ENCODE data around the gene UGT3A1. TPM values are rescaled to one million over a fixed set of nuclear protein-coding genes. Genes with fewer than 3 reads are reported as not detected.

Gene UGT3A1
- total RNA-seq, 4 donors from 2014 or later: not detected

GRCh38 chr5:36017622-36018021, 26.4 kb upstream of the UGT3A1 start:
- DNase-seq: no peak
- Histone ChIP-seq H3K4me1 (no peaks in the 10 kb centered on the region), H3K9me3 (no peaks in the 10 kb centered on the region), H3K36me3 (no peaks in the 10 kb centered on the region), H3K27me3 (no peaks in the 10 kb centered on the region), H3K4me3 (no peak overlapping the region), H3K27ac (no peak overlapping the region)
- intact Hi-C loops (cut with DNase I; ENCODE audit: low total_unique reads): no loop called here
- TF ChIP-seq POLR2A (IDR thresholded peaks at IDR 0.05) (no peak), CTCF (IDR thresholded peaks at IDR 0.05) (no peak)

- DNase-seq: no peak
- Histone ChIP-seq H3K36me3 (no peaks in the 10 kb centered on the region), H3K9me3 (no peaks in the 10 kb centered on the region), H3K27me3 (no peaks in the 10 kb centered on the region), H3K27ac (no peak overlapping the region), H3K4me1 (no peaks in the 10 kb centered on the region), H3K4me3 (no peak overlapping the region)
- intact Hi-C loops (cut with DNase I; ENCODE audit: low total_unique reads): no loop called here
- TF ChIP-seq POLR2A (IDR thresholded peaks at IDR 0.05) (no peak), CTCF (IDR thresholded peaks at IDR 0.05) (no peak)
Observed at GRCh38 chr5:36017004-36017403, 25.8 kb upstream of the UGT3A1 start.

GRCh38 chr5:36013182-36013581, 22.0 kb upstream of the UGT3A1 start:
- Histone ChIP-seq H3K36me3 (no peaks in the 10 kb centered on the region), H3K27me3 (no peaks in the 10 kb centered on the region), H3K9me3 (no peaks in the 10 kb centered on the region), H3K4me1 (no peaks in the 10 kb centered on the region), H3K4me3 (no peak overlapping the region), H3K27ac (no peak overlapping the region)
- DNase-seq: no peak
- TF ChIP-seq POLR2A (IDR thresholded peaks at IDR 0.05) (no peak), CTCF (IDR thresholded peaks at IDR 0.05) (no peak)
- intact Hi-C loops (cut with DNase I; ENCODE audit: low total_unique reads): no loop called here

- no peaks in the 10 kb centered on the region for H3K9me3 ChIP-seq
Observed at GRCh38 chr5:36009698-36010097, 18.5 kb upstream of the UGT3A1 start.

GRCh38 chr5:36007366-36007765, 16.2 kb upstream of the UGT3A1 start:
- H3K36me3 ChIP-seq: no peaks in the 10 kb centered on the region
- intact Hi-C loops (cut with DNase I; ENCODE audit: low total_unique reads): no loop called here
- no peak for DNase-seq
- no peaks in the 10 kb centered on the region for H3K9me3 ChIP-seq
- TF ChIP-seq POLR2A (IDR thresholded peaks at IDR 0.05) (no peak), CTCF (IDR thresholded peaks at IDR 0.05) (no peak)
- H3K4me3 ChIP-seq: no peak overlapping the region
- no peaks in the 10 kb centered on the region for H3K4me1 ChIP-seq
- no peak overlapping the region for H3K27ac ChIP-seq
- H3K27me3 ChIP-seq: no peaks in the 10 kb centered on the region

More at GRCh38 chr5:36009698-36010097, 18.5 kb upstream of the UGT3A1 start:
- Histone ChIP-seq H3K36me3 (no peaks in the 10 kb centered on the region), H3K27me3 (no peaks in the 10 kb centered on the region), H3K27ac (no peak overlapping the region), H3K4me1 (no peaks in the 10 kb centered on the region), H3K4me3 (no peak overlapping the region)
- no peak for TF ChIP-seq CTCF (IDR thresholded peaks at IDR 0.05)
- no peak for TF ChIP-seq POLR2A (IDR thresholded peaks at IDR 0.05)
- DNase-seq: no peak
- intact Hi-C loops (cut with DNase I; ENCODE audit: low total_unique reads): no loop called here

Measured in uterus (tissue), 4 donors.